ENCODE results near the gene TBC1D8B.

Gene TBC1D8B

DNA sequence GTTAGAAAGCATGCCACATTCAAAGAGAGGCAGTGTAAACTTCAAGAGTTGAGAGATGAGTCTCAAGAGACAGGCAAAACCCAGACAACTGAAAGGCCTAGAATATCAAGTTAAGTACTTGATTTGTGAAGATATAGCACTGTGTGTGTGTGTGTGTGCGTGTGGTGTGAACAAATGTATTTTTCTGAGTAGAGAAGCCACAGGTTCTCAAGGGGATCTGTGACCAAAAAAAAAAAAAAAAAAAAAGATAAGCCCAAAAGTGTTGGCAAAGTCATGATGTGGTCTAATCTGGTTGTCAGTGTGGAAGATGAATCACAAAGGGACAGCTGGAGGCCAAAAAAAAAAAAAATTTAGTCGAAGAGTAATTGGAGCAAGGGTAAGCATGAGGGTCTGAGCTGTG lies 96.8 kb downstream of the TBC1D8B start:
- no peak for DNase-seq

DNA sequence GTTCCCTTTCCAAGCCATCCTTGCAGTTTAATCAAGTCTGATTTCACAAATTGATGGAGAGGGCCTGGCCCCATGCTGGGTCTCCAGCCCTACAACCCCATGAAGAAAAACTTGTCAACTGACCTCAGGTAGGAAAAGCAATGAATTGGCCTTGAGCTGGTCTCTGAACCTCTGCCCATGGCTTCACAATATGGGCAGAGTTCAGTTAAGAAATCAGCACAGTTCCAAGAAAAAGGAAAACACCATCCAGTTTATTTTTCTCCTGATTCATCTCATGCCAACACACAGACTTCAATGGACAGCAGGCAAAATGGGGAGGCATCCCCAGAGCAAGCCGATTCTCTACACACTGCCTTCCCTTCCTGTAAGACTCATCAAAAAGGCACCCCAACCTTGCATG lies 97.4 kb downstream of the TBC1D8B start:
- no peak for DNase-seq

DNA sequence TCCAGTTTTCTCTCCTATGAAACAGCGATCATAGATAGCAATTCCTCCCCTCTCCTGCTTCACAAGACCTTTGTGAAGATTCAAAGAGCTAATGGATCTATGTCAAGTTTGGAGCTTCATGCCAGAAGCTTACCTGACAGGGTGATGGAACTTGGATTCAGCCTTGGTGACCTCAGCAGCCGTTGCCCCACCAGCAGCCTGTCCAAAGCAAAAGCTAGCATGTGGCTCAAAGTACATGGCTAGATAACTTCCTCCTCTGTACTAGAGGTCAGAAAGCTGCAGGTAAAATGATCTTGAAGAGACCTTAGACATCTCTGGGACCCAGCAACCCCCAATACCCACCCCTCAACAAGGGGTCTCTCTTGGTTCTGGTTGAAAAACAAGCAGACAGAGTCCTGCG lies 98.9 kb downstream of the TBC1D8B start:
- DNase-seq, result no peak

DNA sequence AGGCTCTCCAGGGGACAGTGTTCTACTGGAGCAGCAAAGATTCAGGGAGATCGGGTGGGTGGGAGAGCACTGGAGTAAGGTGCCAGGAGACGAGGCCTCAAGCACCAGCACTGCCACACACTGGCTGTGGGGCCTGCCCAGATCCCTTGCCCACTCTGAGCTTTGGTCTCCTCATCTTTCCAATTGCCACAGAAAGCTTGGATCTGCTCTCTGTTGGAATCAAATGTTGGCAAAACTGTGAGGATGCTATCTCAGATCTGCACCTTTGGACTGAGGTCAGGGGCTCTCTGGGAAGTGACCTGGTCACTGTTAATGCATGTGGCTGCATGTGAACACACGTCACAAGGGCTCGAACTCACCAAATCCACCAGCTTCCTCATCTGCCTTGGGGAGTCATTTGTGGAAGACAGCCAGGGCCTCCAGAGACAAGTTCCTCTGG lies 99.3 kb downstream of the TBC1D8B start:
- DNase-seq, result no peak

DNA sequence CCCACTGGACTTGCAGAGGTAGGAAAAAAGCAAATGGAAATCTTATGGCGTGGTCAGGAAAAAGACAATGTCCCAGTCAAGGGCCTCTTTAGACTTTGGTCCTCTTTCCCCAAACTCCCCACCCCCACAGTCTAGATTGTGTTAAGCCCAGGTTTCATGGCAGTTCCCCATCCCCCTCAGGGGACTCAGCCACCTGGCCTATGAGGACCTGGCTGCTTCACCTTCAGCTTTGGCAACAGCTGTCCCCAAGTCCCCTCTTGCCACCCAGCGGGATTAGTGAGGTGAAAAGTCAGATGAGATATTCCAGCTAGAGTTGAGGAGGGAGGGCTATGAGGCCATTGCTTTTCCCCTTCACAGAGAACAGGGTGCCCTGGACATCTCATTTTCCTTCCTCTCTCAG lies 100.2 kb downstream of the TBC1D8B start:
- no peak for DNase-seq

DNA sequence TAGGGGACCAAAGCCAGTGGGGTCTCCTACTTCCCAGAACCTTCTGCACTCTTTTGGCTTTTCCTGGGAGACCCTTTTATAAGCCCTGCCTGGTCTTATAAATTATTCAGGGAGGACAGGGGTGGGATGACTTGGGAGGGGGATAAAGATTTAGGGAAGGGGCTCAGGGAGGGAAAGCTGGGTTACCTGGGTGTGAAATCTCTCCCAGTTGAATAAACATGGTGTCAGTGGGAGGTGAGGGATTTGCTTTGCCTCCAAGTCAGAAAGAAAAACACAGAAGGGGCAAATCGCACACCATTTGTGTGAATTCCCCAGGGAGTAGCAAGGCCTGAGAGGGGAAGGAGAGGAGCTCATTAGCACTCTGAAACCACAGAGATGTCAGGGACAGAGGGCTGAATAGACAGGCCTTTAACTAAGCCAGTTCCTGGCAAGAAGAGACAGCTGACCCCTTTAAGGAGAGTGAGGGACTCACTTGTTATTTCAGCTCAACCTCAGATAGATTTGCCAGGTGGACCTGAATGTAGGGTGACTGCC lies 100.9 kb downstream of the TBC1D8B start, which contains the start of gene RIPPLY1:
TSS of gene RIPPLY1 (minus strand) at position 51 of the 534 bp plus-strand sequence. CDS start 54 bp downstream, outside the sequence.
- no peak for DNase-seq

DNA sequence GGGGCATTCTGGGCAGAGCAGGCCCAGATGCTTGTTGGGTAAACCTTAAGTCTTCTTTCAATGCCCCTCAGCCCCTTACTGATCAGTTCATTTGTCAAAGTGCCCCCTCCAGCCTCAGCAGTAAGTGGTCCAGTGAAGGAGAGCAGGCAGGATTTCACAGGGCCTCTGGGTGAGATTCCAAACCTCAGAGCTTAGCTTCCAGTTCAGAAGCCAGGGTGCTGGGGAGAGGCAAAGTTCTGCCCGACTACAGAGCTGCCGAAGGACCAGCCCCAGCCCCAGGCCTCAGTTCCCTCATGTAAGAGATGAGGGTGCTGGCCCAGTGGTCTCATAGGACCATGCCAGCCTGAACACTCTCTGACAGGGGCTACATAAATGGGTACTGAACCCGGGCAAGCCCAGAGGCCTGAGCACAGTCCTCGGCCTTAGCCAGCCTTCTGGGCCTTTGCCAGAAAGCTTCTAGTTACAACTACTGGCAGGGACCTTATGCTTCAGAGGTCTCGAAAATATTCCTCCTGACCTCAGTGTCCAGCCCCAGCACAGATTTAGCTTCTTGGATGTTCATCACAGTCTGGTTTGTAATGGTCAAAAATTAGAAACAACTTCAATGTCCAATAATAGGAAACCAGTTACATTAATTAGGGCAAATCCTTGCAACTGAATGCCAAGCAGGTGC lies 101.5 kb downstream of the TBC1D8B start:
- no peak for DNase-seq

DNA sequence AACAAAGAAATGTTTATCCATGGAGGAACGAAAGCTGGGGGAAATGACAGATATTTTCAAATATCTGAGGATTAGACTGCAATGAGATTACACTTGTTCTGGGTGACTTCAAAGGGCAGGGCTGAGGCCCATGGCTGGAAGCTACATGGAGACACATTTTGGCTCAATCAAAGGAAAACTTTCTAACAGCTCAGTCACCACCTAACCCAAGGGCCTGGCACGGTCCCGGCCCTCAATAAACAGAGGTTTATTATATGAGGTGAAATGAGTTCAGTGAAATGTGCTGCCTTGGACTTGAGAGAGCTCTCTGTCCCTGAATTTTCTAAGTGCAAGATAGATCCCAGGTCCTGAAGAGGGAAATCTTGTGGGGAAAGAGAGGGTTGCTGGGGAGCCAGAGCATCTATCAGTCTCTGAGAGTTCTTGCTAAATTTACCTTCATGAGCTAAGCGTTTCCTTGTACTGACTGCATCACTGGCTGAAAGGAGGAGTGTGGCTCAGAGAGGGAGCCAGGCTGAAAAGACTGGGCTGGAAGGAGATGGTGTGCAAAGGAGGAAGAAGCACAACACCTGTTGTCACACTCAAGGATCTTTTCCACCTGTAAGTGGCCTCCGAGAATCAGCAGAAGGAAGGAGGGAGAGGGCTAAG lies 102.7 kb downstream of the TBC1D8B start:
- DNase-seq, result no peak

DNA sequence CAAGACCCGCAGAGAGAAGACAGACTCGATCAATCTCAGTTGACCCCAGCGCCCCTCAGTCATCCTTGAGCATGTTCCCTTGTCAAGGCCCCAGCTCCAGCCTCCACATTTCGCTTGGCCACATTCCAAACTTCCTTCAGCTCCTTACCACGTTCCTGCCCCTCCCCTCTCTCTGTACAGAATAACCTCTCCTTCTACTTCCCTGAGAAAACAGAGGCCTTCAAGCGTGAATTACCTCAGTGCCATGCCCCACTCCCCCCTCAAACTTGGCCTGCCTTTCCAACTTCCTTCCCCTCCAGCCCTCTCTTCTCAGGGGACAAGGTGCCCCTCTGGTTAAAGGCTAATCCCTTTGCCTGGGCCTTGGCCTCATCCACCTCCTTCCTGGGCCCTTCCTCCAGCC lies 103.9 kb downstream of the TBC1D8B start:
- DNase-seq, result no peak

DNA sequence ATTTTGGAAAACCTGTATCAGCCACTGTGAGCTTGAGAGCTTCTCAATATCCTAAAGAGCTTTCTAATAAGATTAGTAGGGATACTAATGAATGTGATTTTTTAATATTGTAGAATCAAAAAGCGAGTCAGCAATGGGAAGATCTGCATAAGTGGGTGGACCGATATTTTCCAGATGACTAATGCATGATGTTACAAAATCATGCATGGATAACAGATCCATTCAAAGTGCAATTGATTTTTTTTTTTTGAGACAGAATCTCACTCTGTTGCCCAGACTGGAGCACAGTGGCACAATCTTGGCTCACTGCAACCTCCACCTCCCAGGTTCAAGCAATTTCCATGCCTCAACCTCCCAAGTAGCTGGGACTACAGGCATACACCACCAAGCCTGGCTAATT lies 110.4 kb downstream of the TBC1D8B start:
- no peak for DNase-seq

DNA sequence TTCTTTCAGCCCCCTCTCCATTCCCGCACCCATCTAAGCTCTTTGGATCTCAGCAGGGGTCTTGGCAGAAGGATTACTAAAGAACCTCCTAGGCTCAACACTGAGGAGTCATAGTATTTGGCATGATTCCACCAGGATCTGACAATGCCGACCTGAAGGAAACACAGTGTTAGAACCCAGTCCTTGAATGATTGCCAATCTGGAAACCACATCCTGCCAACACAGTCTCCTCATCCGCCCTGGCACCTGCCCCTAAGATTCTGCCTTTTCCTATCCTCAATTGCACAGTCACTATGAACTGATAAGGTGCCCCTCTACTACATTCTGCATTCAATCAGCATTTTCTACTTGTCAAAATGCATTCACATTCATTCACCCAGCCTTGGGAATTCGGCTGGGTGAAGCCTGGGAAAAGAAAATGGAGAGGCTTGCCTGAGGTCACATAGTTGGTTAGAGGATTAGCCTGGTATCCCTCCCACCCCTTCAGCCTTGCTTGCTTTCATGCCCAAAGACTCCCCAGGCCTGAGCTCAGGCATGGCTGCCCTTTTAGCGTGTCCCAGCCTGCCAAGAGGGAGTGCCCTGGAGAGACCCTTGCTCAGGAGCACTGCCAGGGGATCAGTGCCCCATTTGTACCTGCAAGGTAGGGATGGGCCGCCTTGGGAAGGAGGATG lies 115.5 kb downstream of the TBC1D8B start:
- peak in 1 of 2 donors; percentile 30 for DNase-seq

DNA sequence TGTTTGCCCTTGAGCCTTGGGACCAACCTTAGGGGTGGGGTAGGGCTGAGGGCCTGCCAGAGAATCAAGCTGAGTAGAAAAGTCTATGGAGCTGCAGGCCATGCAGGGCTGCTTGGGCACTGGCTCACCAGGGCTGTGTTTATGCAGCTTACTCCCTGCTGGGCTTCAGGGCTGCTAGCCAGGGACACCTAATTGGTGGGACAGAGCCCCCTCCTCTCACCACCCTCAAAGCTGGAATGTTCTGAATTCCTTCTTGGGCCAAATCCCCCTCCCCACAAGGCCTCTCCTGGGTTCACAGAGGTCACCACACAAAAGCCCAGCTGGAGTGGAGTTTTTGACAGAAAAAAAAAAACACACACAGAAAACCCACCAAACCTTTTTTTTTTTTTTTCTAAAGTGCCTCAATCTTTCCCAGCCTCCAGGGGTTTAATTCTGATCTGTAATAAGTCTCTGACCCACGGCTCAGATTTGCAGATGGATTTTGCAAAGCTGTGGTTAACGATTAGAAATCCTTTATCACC lies 117.5 kb downstream of the TBC1D8B start, which contains the start of gene CLDN2:
TSS of gene CLDN2 (plus strand) at position 471 of the 521 bp plus-strand sequence. CDS start 7,827 bp downstream, outside the sequence.
- no peak for DNase-seq

DNA sequence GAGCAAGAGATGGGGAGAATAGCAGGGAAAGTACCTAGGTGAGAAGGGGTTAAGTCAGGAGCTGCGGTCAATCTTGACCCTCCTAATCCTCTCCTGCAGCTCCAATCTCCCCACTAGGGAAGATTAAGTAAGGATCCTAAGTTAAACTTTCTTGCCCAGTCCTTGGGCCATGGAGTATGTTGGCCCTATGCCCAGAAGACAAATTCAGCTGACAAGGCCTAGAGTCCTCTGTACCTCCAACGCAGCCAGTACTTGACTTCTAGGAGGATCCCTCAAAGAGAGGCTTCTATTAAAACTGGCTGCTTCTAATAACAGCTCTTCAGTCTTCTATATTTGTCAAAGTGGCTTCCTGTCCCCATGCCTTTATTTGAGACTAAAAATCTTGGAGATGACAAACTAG lies 119.2 kb downstream of the TBC1D8B start:
- DNase-seq, result no peak
